GM19438 (cell line): ENCODE data around the gene SLC39A11.
"Not testable (repeated sequence)": the region's sequence is repeated elsewhere in the genome, so short reads cannot be mapped to it uniquely, and the experiment has no call there.

Experiments
- ATAC-seq: cut with Tn5 transposase; IDR thresholded peaks from one replicate; pipeline ENCODE4 v1.9.1; 2021; ENCODE audit warnings: low read depth; ENCODE audit not compliant: unreplicated experiment

Gene SLC39A11

GRCh38 chr17:72772331-72772821 lies 320.1 kb downstream of the SLC39A11 start:
- no peak for ATAC-seq

GRCh38 chr17:72771734-72772133 lies 320.8 kb downstream of the SLC39A11 start:
- no peak for ATAC-seq

- no peak for ATAC-seq
Measured at GRCh38 chr17:72766761-72767356, 325.6 kb downstream of the SLC39A11 start.

- no peak for ATAC-seq
Measured at GRCh38 chr17:72765368-72766153, 326.9 kb downstream of the SLC39A11 start.

GRCh38 chr17:72764632-72765041 lies 327.9 kb downstream of the SLC39A11 start:
- ATAC-seq: no peak

GRCh38 chr17:72763981-72764380 lies 328.5 kb downstream of the SLC39A11 start:
- ATAC-seq: no peak

GRCh38 chr17:72761893-72762575 lies 330.5 kb downstream of the SLC39A11 start:
- ATAC-seq: not testable (repeated sequence)

- ATAC-seq: no peak
Measured at GRCh38 chr17:72761431-72761830, 331.1 kb downstream of the SLC39A11 start.

GRCh38 chr17:72760368-72760767 lies 332.1 kb downstream of the SLC39A11 start:
- ATAC-seq: no peak

GRCh38 chr17:72759301-72759700 lies 333.2 kb downstream of the SLC39A11 start:
- ATAC-seq: no peak

- ATAC-seq: no peak
Measured at GRCh38 chr17:72756256-72756655, 336.2 kb downstream of the SLC39A11 start.

- no peak for ATAC-seq
Measured at GRCh38 chr17:72754513-72754912, 338.0 kb downstream of the SLC39A11 start.

GRCh38 chr17:72751746-72752145 lies 340.7 kb downstream of the SLC39A11 start:
- no peak for ATAC-seq

GRCh38 chr17:72749119-72749572 lies 343.3 kb downstream of the SLC39A11 start:
- ATAC-seq: no peak

- ATAC-seq: no peak
Measured at GRCh38 chr17:72747501-72747900, 345.0 kb downstream of the SLC39A11 start.

GRCh38 chr17:72745241-72745640 lies 347.2 kb downstream of the SLC39A11 start:
- ATAC-seq: no peak

GRCh38 chr17:72743037-72743467 lies 349.4 kb downstream of the SLC39A11 start:
- ATAC-seq: no peak

- no peak for ATAC-seq
Measured at GRCh38 chr17:72737151-72737690, 355.3 kb downstream of the SLC39A11 start.

GRCh38 chr17:72735592-72735991 lies 356.9 kb downstream of the SLC39A11 start:
- no peak for ATAC-seq

GRCh38 chr17:72735048-72735447 lies 357.4 kb downstream of the SLC39A11 start:
- no peak for ATAC-seq

- ATAC-seq: no peak
Measured at GRCh38 chr17:72734613-72735012, 357.9 kb downstream of the SLC39A11 start.
